Parathyroid adenoma (tissue), 2 donors: ENCODE results near the gene EPS8.

Experiments
- H2AFZ ChIP-seq: fragments of 300-600 bp; sonication (generic); one replicate; pipeline ENCODE4 v1.7.0; 2017; ENCODE audit warnings: antibody characterized with exemption, mild to moderate bottlenecking
- H3K27ac ChIP-seq: fragments of 300-600 bp; sonication (generic); one replicate; pipeline ENCODE4 v1.7.0; 2017
- H3K27me3 ChIP-seq: fragments of 300-600 bp; sonication (generic); one replicate; pipeline ENCODE4 v1.7.0; 2017; ENCODE audit warnings: low read length; ENCODE audit not compliant: control insufficient read depth, insufficient read depth
- H3K36me3 ChIP-seq: fragments of 300-600 bp; sonication (generic); one replicate; pipeline ENCODE4 v1.7.0; 2017; ENCODE audit warnings: low read length; ENCODE audit not compliant: control insufficient read depth, insufficient read depth
- H3K4me1 ChIP-seq: fragments of 300-600 bp; sonication (generic); one replicate; pipeline ENCODE4 v1.7.0; 2017; ENCODE audit warnings: control low read depth
- H3K4me2 ChIP-seq: fragments of 300-600 bp; sonication (generic); one replicate; pipeline ENCODE4 v1.7.0; 2017; ENCODE audit warnings: low read length
- H3K4me3 ChIP-seq: fragments of 300-600 bp; sonication (generic); one replicate; pipeline ENCODE4 v1.7.0; 2017; ENCODE audit warnings: low read depth, low read length
- H3K79me2 ChIP-seq: fragments of 300-600 bp; sonication (generic); one replicate; pipeline ENCODE4 v1.7.0; 2017; ENCODE audit warnings: control low read depth
- H3K9ac ChIP-seq: fragments of 300-600 bp; sonication (generic); one replicate; pipeline ENCODE4 v1.7.0; 2017; ENCODE audit warnings: mild to moderate bottlenecking
- H3K9me3 ChIP-seq: fragments of 300-600 bp; sonication (generic); one replicate; pipeline ENCODE4 v1.7.0; 2017; ENCODE audit warnings: low read length; ENCODE audit not compliant: control insufficient read depth
- TF ChIP-seq, protein P1 (sequence below): fragments of 300-600 bp; sonication (generic); IDR thresholded peaks from one replicate; pipeline ENCODE4 v1.7.0; 2017; ENCODE audit warnings: antibody characterized with exemption, mild to moderate bottlenecking
- donor health status: primary hyperparathyroidism.

EPS8 gene

GRCh38 chr12:15794836-15795235, 5.6 kb upstream of the EPS8 start:
- no peaks in the 10 kb centered on the region for H3K9me3 ChIP-seq
- H3K4me2 ChIP-seq = no peak overlapping the region
- H3K9ac ChIP-seq = no peak overlapping the region
- H3K27me3 ChIP-seq = no peaks in the 10 kb centered on the region
- no peak overlapping the region for H3K27ac ChIP-seq
- TF ChIP-seq, protein P1, sequence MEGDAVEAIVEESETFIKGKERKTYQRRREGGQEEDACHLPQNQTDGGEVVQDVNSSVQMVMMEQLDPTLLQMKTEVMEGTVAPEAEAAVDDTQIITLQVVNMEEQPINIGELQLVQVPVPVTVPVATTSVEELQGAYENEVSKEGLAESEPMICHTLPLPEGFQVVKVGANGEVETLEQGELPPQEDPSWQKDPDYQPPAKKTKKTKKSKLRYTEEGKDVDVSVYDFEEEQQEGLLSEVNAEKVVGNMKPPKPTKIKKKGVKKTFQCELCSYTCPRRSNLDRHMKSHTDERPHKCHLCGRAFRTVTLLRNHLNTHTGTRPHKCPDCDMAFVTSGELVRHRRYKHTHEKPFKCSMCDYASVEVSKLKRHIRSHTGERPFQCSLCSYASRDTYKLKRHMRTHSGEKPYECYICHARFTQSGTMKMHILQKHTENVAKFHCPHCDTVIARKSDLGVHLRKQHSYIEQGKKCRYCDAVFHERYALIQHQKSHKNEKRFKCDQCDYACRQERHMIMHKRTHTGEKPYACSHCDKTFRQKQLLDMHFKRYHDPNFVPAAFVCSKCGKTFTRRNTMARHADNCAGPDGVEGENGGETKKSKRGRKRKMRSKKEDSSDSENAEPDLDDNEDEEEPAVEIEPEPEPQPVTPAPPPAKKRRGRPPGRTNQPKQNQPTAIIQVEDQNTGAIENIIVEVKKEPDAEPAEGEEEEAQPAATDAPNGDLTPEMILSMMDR = no peak
- peaks cover 3% of the 10 kb centered on the region for H3K4me1 ChIP-seq
- H3K36me3 ChIP-seq = no peaks in the 10 kb centered on the region
- H3K4me3 ChIP-seq = no peak overlapping the region
- no peaks in the 10 kb centered on the region for H3K79me2 ChIP-seq
- H2AFZ ChIP-seq = no peak overlapping the region

GRCh38 chr12:15794196-15794595, 5.0 kb upstream of the EPS8 start:
- no peaks in the 10 kb centered on the region for H3K36me3 ChIP-seq
- no peak overlapping the region for H3K4me2 ChIP-seq
- H3K9ac ChIP-seq = no peak overlapping the region
- H3K4me1 ChIP-seq = peaks cover 4% of the 10 kb centered on the region
- no peak overlapping the region for H2AFZ ChIP-seq
- no peaks in the 10 kb centered on the region for H3K79me2 ChIP-seq
- no peaks in the 10 kb centered on the region for H3K27me3 ChIP-seq
- TF ChIP-seq, protein P1 = no peak
- no peaks in the 10 kb centered on the region for H3K9me3 ChIP-seq
- H3K27ac ChIP-seq = no peak overlapping the region
- H3K4me3 ChIP-seq = no peak overlapping the region

DNA sequence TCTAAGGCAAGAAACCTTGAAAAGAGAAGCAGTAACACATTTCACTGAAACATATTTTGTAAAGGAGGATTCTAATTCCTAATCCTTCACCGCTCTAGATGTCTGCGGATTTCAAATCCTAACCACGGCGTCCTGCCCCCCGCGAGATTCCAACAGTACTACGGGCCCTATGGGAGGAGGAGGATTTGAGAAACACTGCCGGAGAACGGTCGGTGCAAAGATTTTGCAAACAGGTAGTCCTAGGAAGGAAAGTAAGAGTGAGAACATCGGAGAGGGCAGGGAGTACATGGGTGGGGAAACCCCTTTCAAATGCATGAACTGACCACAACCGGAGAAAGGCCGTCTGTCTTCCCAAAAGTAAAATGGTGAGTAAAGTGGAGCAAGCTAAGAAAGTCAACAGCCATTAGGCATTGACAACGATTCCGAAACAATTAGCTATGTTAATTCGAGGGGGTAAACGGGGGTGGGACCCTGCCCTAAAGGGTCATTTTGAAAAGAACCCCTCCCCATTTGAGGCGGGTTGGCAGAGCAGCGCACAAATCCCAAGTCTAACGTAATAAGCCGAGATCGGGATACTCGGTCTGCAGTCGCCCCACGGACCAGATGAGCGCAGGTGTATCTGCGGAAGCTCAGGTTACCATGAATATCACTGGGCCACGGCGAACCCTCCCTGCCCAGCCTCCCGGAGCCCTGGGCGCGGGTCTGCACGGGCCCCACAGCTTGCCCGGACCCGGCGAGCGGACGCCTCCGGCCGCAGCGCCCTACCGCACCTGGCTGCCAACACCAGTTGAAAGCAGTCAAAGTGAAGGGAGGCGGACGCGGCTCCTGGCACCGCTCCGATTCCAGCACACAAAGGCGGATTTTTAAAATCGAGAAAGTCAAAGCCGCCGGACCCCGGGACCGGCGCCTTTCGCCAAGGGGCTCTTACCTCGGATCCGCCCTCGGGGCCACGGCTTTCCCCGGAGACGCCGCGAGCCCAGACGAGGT, 662 bp downstream of the EPS8 start:
- peak overlapping the region; percentile 72 for H2AFZ ChIP-seq
- no peaks in the 10 kb centered on the region for H3K9me3 ChIP-seq
- H3K9ac ChIP-seq = peak overlapping the region; percentile 12
- peak overlapping the region; percentile 86 for H3K4me2 ChIP-seq
- no peaks in the 10 kb centered on the region for H3K36me3 ChIP-seq
- H3K27me3 ChIP-seq = no peaks in the 10 kb centered on the region
- H3K79me2 ChIP-seq = no peaks in the 10 kb centered on the region
- peak overlapping the region; percentile 78 for H3K27ac ChIP-seq
- H3K4me3 ChIP-seq = peak overlapping the region; percentile 84
- TF ChIP-seq, protein P1 = no peak
- peaks cover 4% of the 10 kb centered on the region for H3K4me1 ChIP-seq

DNA sequence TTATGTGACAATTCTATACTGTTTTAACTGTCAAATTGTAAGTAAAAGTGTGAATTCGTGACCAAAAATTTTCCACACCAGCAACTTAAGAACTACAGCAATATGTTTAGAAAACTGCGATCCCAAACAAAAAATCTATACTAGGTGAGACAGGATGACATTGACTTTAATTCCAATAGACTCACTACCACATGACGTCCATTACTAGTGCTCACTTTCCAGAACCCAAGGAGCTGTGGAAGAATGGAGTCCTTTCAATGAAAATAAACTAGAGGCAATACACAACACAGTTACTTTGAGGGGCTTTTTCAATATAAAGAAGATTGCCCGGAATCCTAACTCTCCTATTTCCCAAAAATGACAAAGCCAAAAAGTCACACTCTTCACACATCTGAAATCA, 1.4 kb downstream of the EPS8 start:
- Histone ChIP-seq H3K4me1 (peaks cover 4% of the 10 kb centered on the region), H3K9me3 (no peaks in the 10 kb centered on the region), H3K4me3 (peak overlapping the region; percentile 84), H3K79me2 (no peaks in the 10 kb centered on the region), H3K9ac (no peak overlapping the region), H2AFZ (peak overlapping the region; percentile 72), H3K4me2 (peak overlapping the region; percentile 86), H3K36me3 (no peaks in the 10 kb centered on the region), H3K27me3 (no peaks in the 10 kb centered on the region), H3K27ac (peak overlapping the region; percentile 78)
- TF ChIP-seq, protein P1 = no peak
